OCI-LY7 (cell line): ENCODE data around the gene BICDL1.

Source experiments
- CTCF ChIP-seq: fragments of 200-600 bp; sonication (generic); conservative IDR thresholded peaks from 2 replicates; pipeline ENCODE4 v1.5.1; 2014; ENCODE audit warnings: mild to moderate bottlenecking, antibody characterized with exemption, low read length, moderate library complexity, mixed read lengths
- EZH2phosphoT487 ChIP-seq: fragments of 200-600 bp; sonication (generic); IDR thresholded peaks from 2 replicates; pipeline ENCODE4 v1.6.1; 2018; ENCODE audit warnings: low read depth, borderline replicate concordance, mild to moderate bottlenecking, mixed run types, antibody characterized with exemption, low read length, moderate library complexity, mixed read lengths

GRCh38 chr12:120037851-120038250, 48.8 kb downstream of the BICDL1 start:
- no peak for TF ChIP-seq CTCF
- TF ChIP-seq EZH2phosphoT487 = no peak
